Measurements from ENCODE around the gene CHD6. TPM values are rescaled to one million over a fixed set of nuclear protein-coding genes. Genes with fewer than 3 reads are reported as not detected.

Gene CHD6
- total and polyA plus RNA-seq, 11 donors: 6.5 to 52.8 (median 38.9) TPM

DNA sequence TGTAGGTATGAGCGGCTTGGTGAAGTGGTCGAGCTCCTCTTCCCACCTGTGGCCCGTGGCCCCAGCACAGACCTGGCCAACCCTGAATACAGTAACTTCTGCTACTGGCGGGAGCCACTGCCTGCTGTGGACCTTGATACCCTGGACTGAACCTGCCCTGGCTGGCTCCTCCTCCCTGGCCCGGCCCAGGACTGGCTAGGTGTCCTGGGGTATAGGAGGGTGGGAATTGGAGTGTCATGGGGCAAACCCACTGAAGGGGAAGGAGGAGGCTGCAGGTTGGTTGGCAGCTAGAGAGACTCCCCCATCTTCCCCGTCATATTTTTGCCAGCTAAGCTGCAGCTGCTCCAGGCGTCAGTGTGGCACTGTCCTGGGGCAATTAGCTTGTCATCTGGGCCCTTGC is 259.5 kb downstream of the CHD6 start:
- intact Hi-C loops (cut with DNase I): loop anchor here in 1 of 10 donors (5.0 kb wide), 1 partner anchor 34 kb away; no protein-coding TSS in a partner anchor

DNA sequence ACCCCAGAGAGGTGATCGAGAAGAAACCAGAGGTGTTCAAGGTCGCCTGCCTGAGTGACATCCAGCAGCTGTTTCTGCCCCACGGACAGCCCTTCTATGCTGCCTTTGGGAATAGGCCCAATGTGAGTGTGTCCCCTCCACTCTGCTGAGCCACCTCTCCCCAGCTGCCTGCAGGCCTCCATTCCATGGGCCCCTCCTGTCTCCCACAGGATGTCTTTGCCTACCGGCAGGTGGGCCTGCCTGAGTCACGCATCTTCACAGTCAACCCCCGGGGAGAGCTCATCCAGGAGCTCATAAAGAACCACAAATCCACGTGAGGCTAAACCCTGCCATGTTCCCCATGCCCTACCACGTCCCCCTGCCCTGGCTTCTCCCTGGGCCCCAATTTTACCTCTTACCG is 259.9 kb downstream of the CHD6 start:
- Histone ChIP-seq H3K36me3 (peaks cover 0 to 47% (median 24%) of the 10 kb centered on the region in 9 donors), H3K4me3 (no peak overlapping the region), H3K9me3 (no peaks in the 10 kb centered on the region), H3K27me3 (no peaks in the 10 kb centered on the region), H3K4me1 (peaks cover 0 to 36% (median 4%) of the 10 kb centered on the region in 12 donors), H3K27ac (peak overlapping the region in 2 of 12 donors; percentile 63 to 70)
- intact Hi-C loops (cut with DNase I): loop anchor here in 1 of 10 donors (5.0 kb wide), 1 partner anchor 34 kb away; no protein-coding TSS in a partner anchor
- 90 to 93% (median 92%) methylated on average over 6 to 9 of the region's 9 CpGs for WGBS, 4 donors
- ATAC-seq: no peak
- no peak for TF ChIP-seq POLR2A (IDR thresholded peaks at IDR 0.05)
- TF ChIP-seq, protein P1, sequence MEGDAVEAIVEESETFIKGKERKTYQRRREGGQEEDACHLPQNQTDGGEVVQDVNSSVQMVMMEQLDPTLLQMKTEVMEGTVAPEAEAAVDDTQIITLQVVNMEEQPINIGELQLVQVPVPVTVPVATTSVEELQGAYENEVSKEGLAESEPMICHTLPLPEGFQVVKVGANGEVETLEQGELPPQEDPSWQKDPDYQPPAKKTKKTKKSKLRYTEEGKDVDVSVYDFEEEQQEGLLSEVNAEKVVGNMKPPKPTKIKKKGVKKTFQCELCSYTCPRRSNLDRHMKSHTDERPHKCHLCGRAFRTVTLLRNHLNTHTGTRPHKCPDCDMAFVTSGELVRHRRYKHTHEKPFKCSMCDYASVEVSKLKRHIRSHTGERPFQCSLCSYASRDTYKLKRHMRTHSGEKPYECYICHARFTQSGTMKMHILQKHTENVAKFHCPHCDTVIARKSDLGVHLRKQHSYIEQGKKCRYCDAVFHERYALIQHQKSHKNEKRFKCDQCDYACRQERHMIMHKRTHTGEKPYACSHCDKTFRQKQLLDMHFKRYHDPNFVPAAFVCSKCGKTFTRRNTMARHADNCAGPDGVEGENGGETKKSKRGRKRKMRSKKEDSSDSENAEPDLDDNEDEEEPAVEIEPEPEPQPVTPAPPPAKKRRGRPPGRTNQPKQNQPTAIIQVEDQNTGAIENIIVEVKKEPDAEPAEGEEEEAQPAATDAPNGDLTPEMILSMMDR (IDR thresholded peaks at IDR 0.05): no peak
- DNase-seq: peak in 1 of 5 donors; percentile 25

More for the DNA sequence above, 259.5 kb downstream of the CHD6 start:
- Histone ChIP-seq H3K9me3 (no peaks in the 10 kb centered on the region), H3K27me3 (no peaks in the 10 kb centered on the region), H3K36me3 (peaks cover 0 to 47% (median 24%) of the 10 kb centered on the region in 9 donors), H3K4me1 (peaks cover 0 to 36% (median 4%) of the 10 kb centered on the region in 12 donors), H3K4me3 (no peak overlapping the region), H3K27ac (peak overlapping the region in 5 of 12 donors; percentile 24 to 70 (median 54))
- TF ChIP-seq, protein P1 (IDR thresholded peaks at IDR 0.05): no peak
- no peak for TF ChIP-seq POLR2A (IDR thresholded peaks at IDR 0.05)
- DNase-seq (peak in 2 of 5 donors; percentile 8 to 57), ATAC-seq (no peak)
- WGBS, 4 donors: 93 to 96% (median 94%) methylated on average over 3 to 7 of the region's 7 CpGs

DNA sequence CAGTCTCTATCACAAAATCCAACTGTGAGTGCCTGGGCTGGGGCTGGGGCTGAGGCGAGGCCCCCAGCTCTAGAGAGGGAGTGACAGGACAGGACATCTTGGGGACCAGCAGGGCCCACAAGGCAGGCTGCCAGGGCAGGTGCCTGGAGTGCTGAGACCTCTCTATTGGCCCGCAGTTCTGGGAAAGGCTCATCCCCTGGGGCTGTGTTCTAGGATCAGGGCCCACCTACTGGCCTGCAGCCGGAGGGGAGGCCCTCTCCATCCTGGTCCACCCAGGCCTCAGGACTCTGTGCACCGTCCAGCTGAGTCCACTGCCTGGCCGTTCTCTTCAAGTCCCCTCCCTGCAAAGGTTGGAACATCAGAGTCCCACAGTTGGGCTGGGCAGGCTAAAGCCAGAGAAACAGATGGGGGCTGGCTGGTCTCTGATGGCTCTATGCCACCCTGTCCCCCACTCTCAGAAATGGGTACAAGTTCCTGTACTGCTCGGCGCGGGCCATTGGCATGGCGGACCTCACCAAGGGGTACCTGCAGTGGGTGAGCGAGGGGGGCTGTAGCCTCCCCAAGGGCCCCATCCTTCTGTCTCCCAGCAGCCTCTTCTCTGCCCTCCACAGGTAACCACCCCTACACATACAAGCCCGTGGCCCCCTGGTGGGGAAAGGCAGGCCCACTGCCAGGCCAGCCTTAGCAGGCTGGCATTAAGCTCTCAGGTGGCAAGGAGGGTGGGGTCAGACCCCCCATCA is 260.6 kb downstream of the CHD6 start:
- 87 to 91% (median 90%) methylated on average over 8 to 11 of the region's 11 CpGs for WGBS, 4 donors
- peak in 3 of 5 donors; percentile 4 to 40 (median 30) for DNase-seq
- no peaks in the 10 kb centered on the region for H3K9me3 ChIP-seq
- no peak for TF ChIP-seq POLR2A (IDR thresholded peaks at IDR 0.05)
- TF ChIP-seq, protein P1 (IDR thresholded peaks at IDR 0.05): no peak
- H3K36me3 ChIP-seq: peaks cover 0 to 50% (median 29%) of the 10 kb centered on the region in 9 donors
- H3K4me3 ChIP-seq: no peak overlapping the region
- H3K4me1 ChIP-seq: peaks cover 0 to 34% (median 4%) of the 10 kb centered on the region in 12 donors
- peak overlapping the region in 1 of 12 donors; percentile 70 for H3K27ac ChIP-seq
- ATAC-seq: no peak
- H3K27me3 ChIP-seq: no peaks in the 10 kb centered on the region
- intact Hi-C loops (cut with DNase I): loop anchor here in 1 of 10 donors (5.0 kb wide), 1 partner anchor 35 kb away; no protein-coding TSS in a partner anchor

DNA sequence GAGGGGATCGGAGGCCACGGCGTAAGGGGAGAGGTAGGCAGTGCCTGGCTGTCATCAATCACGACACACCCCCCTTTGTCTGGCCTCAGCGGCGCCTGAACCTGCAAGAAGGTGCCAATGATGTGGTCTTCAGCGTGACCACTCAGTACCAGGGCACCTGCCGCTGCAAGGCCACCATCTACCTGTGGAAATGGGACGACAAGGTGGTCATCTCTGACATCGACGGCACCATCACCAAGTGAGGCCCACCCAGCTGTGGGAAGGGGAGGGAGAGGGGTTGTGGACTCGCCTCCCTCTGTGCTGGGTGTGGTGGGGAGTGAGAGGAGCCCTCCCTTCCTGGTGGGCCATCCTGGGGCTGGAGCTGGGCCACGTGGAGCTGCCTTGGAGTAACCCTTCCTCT is 261.2 kb downstream of the CHD6 start:
- H3K4me3 ChIP-seq: no peak overlapping the region
- peaks cover 0 to 56% (median 35%) of the 10 kb centered on the region in 9 donors for H3K36me3 ChIP-seq
- 79 to 81% (median 80%) methylated on average over 10 to 13 of the region's 13 CpGs for WGBS, 4 donors
- DNase-seq (peak in 2 of 5 donors; percentile 20 to 55), ATAC-seq (no peak)
- H3K9me3 ChIP-seq: no peaks in the 10 kb centered on the region
- TF ChIP-seq, protein P1 (IDR thresholded peaks at IDR 0.05): no peak
- TF ChIP-seq POLR2A (IDR thresholded peaks at IDR 0.05): no peak
- no peaks in the 10 kb centered on the region for H3K27me3 ChIP-seq
- intact Hi-C loops (cut with DNase I): loop anchor here in 1 of 10 donors (5.0 kb wide), 1 partner anchor 35 kb away; no protein-coding TSS in a partner anchor
- H3K27ac ChIP-seq: no peak overlapping the region
- H3K4me1 ChIP-seq: peaks cover 0 to 28% (median under 1%) of the 10 kb centered on the region in 12 donors

Measured in heart left ventricle (tissue), 16 donors.